Epidermal melanocyte (primary cell): ENCODE measurements around the gene CUBN.
A peak's percentile ranks its signal among the peaks of the same experiment; 100 is the strongest.

Source experiments
- DNase-seq: peaks from one replicate; pipeline ENCODE4 v3.0.0; 2011; ENCODE audit warnings: low spot score; ENCODE audit not compliant: insufficient read length

Gene CUBN

GRCh38 chr10:16822726-16823360 lies 306.8 kb downstream of the CUBN start:
- no peak for DNase-seq

DNA sequence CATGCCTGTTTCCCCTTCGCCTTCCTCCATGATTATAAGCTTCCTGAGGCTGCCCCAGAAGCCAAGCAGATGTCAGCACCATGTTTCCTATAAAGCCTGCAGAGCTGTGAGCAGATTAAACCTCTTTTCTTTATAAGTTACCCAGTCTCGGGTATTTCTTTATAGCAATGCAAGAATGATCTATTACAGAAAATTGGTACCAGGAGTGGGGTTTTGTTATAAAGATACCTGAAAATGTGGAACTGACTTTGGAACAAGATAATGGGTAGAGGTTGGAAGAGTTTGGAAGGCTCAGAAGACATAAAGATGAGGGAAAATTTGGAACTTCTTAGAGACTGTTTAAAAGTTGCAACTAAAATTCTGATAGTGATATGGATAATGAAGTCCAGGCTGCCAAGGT lies 307.6 kb downstream of the CUBN start:
- no peak for DNase-seq

- DNase-seq = no peak
Observed at GRCh38 chr10:16820421-16820820, 309.2 kb downstream of the CUBN start.

GRCh38 chr10:16820018-16820417 lies 309.6 kb downstream of the CUBN start:
- DNase-seq = no peak

DNA sequence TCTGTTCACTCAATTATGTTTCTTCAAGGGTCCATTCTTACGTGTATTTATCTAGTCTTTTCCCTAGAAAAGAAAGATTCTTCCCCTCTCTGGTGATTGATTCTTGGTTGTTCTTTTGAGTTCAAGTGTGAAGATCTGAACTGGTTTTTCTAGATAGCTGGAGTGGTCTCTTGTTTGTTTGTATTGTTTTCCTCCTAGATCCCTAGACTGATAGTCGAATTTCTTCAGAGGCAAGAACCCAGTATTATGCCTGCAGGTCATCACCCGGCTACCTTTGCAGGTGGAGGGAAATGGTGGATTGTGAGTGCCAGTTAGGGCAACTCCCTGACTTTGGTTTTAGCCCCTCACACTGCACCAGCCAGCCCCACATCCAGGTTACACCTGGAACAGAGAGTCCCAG lies 310.2 kb downstream of the CUBN start:
- DNase-seq = no peak

DNA sequence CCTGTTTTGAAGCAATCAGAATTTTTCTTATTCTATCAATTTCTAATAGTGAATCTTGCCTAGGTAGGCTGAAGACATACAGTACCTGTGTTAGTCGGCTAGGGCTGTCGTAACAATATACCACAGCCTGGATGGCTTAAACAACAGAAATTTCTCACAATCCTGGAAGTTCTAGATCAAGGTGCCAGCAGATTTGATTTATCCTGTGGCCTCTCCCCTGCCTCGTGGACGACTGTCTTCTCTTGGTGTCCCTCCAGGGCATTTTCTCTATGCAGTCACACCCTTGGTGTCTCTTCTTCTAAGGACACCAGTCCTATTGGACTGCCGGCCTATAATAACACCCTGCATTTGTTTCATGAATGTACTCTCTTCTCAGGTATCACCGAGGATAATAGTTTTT lies 310.6 kb downstream of the CUBN start:
- no peak for DNase-seq

GRCh38 chr10:16817125-16818019 lies 312.2 kb downstream of the CUBN start, which contains the start of gene RSU1:
RSU1 (minus strand) TSS chr10:16817424; CDS start chr10:16817081, 343 bp downstream.
- DNase-seq = peak; percentile 94

GRCh38 chr10:16816830-16817124 lies 312.8 kb downstream of the CUBN start:
- no peak for DNase-seq

GRCh38 chr10:16816171-16816570 lies 313.4 kb downstream of the CUBN start:
- no peak for DNase-seq

DNA sequence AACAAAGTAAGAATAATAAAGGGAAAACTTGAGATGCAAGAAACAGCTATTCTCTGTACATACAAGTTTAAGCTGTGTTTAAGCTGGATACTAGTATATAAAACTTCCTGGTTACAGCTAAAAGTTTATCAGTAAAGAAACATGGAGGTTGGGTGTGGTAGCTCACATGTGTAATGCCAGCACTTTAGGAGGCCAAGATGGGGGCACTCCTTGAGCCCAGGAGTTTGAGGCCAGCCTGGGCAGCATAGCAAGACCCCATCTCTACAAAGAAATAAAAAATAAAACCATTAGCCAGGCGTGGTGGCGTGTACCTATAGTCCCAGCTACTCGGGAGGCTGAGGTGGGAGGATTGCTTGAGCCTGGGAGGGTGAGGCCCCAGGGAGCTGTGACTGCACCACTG lies 315.6 kb downstream of the CUBN start:
- no peak for DNase-seq

- no peak for DNase-seq
Observed at GRCh38 chr10:16812676-16813075, 316.9 kb downstream of the CUBN start.

GRCh38 chr10:16811765-16812164 lies 317.8 kb downstream of the CUBN start:
- DNase-seq = no peak

GRCh38 chr10:16811292-16811691 lies 318.3 kb downstream of the CUBN start:
- no peak for DNase-seq

GRCh38 chr10:16809074-16809718 lies 320.4 kb downstream of the CUBN start:
- DNase-seq = no peak

DNA sequence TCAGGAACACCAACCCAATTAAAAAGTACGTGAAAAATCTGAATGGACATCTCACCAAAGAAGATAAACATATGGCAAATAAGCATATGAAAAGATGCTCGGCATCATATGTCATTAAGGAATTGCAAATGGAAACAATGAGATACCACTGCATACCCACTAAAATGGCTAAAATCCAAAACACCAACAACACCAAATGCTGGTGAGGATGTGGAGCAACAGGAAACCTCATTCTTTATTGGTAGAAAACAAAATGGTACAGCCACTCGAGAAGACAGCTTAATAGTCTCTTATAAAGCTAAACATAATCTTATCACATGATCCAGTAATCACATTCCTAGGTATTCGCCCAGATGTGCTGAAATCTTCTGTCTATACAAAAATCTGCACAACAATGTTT lies 325.5 kb downstream of the CUBN start:
- no peak for DNase-seq

GRCh38 chr10:16803464-16803863 lies 326.1 kb downstream of the CUBN start:
- no peak for DNase-seq

GRCh38 chr10:16799621-16800020 lies 330.0 kb downstream of the CUBN start:
- DNase-seq = no peak

GRCh38 chr10:16798571-16798970 lies 331.0 kb downstream of the CUBN start:
- DNase-seq = no peak

DNA sequence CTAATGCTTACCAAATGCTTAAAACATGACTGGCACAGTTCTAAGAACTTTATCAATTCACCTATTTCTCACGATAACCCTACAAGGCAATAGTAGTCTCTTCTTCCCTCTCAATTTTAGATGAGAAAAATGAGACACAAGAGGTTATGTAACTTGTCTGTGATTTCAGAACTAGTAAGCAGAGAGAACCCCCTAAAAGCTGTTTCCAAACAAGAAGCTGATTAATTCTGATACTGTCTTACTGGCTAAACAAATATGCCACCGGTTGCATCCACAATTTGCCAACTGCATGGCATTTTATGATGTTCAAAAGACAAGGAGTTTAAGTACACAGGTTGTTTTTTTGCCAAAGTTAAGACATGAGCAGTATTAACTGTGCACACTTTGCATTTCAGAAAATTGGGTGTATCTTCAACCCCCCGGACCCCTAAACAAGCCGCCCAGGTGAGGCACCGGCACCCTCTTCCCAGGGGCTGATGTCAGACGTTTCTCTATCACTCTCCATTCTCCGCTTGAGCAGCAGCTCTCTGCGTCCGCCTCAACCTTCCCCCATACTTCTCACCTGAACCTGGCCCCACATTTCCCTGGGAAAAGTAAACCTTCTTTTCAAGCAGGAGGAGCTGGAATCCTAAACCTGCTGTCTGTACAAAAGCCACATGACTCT lies 334.1 kb downstream of the CUBN start:
- DNase-seq = no peak

GRCh38 chr10:16794005-16794404 lies 335.6 kb downstream of the CUBN start:
- DNase-seq = no peak

DNA sequence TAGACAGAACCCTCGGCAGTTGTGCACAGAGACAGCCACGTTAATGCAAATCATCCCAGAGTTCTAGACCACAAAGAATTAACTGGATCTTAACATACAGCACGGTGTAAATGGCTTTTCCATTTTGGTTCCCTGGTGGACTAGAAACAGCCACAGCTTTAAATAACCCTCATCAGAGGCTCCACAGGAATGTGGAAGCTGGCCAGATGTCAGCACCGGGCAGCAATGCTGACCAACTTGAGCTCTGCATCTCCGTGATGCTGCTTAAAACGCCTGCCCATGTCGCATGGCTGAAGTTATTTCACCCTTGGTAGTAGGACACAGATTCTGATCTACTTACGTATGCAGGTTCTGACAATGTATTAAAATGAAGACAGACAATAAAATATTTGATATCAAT lies 336.9 kb downstream of the CUBN start:
- no peak for DNase-seq

DNA sequence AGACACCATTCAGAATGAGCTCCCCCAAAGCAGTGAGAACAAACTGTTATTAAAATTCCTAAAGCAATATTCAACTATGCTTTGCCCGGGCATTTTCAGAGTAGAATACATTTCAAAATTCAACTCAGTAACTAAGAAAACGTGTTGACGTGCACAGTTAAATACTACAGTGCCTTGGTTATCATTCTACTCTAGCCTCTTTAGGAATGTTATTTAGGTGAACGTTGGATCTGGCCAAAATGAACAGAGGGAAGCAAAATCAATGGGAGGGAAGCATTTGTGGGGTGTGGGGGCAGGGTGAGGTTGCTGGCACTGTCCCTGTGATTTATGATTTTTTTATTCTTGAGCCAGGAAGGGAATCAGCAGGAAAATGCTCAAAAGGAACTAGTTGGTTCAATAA lies 339.8 kb downstream of the CUBN start:
- DNase-seq = no peak
